ENCODE measurements around the gene PSG1. TPM values are rescaled to one million over a fixed set of nuclear protein-coding genes. Genes with fewer than 3 reads are reported as not detected.
"Not testable (repeated sequence)": the region's sequence is repeated elsewhere in the genome, so short reads cannot be mapped to it uniquely, and the experiment has no call there.

The PSG1 gene
- total and polyA plus RNA-seq, 7 donors, result 0.51 TPM; not detected in 6

DNA sequence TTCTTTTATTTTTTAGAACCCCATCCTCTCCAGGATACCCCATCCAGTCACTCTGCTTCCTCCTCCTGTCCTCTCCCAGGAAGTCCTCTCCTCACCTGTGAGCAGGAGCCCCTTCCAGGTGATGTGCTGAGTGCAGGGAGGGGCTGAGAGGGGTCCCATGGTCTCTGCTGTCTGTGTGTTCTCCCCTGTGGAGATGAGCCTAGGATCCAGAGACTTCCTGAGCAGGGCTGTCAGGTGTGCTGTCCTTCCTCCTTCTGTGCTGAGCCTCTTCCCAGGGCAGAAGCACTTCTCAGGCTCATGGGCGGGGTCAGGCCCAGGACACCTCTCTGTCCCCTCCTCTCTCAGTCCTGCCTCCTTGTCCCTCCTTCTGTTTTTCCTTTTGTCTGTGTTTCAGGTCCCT, 38.1 kb upstream of the PSG1 start, which contains the start of gene PSG6:
TSS of gene PSG6 (minus strand) at position 261 of the 400 bp plus-strand sequence. CDS start at position 159, 102 bp downstream.
- H3K9me3 ChIP-seq; intact Hi-C loops (cut with DNase I); DNase-seq; H3K27me3 ChIP-seq (ENCODE audit: insufficient read depth in 3 of 3, low read length in 2 of 3); H3K4me3 ChIP-seq; H3K4me1 ChIP-seq; H3K36me3 ChIP-seq (ENCODE audit: insufficient read depth in 1 of 2, low read depth in 1 of 2); H3K27ac ChIP-seq; ATAC-seq: not testable (repeated sequence)
- WGBS, 3 donors, result 64 to 86% (median 80%) methylated on average over 1 of the region's 1 CpG

GRCh38 chr19:42916931-42917330, 37.4 kb upstream of the PSG1 start:
- H3K9me3 ChIP-seq; H3K27ac ChIP-seq; H3K4me1 ChIP-seq; H3K4me3 ChIP-seq; H3K36me3 ChIP-seq (ENCODE audit: insufficient read depth in 1 of 2, low read depth in 1 of 2); ATAC-seq; intact Hi-C loops (cut with DNase I); DNase-seq; H3K27me3 ChIP-seq (ENCODE audit: insufficient read depth in 3 of 3, low read length in 2 of 3): not testable (repeated sequence)
- 77 to 92% (median 81%) methylated on average over 1 of the region's 1 CpG for WGBS, 3 donors

DNA sequence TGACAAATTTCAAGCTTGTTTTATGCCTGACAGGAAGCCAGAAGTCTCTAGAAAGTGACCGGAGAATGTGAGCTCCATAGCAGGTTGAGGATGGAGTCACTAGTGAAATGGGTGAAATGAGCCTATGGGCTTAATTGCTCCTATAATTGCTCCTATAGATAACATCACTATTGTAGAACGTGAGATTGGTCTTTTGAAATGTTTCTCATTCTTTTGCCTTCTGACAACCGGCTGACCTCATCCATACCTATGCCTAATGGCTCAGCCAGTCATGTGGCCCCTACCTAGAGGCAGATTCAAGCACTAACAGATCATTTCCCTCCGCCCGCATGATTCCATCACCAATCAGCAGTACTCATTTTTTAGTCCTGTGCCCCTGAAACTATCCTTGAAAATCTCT, 34.0 kb upstream of the PSG1 start:
- H3K36me3 ChIP-seq (ENCODE audit: insufficient read depth in 1 of 2, low read depth in 1 of 2); intact Hi-C loops (cut with DNase I); H3K4me3 ChIP-seq; H3K27me3 ChIP-seq (ENCODE audit: insufficient read depth in 3 of 3, low read length in 2 of 3); H3K27ac ChIP-seq; H3K9me3 ChIP-seq; ATAC-seq; DNase-seq; H3K4me1 ChIP-seq: not testable (repeated sequence)
- WGBS, 3 donors, result 80 to 84% (median 83%) methylated on average over 5 of the region's 5 CpGs

- DNase-seq; H3K9me3 ChIP-seq; H3K4me1 ChIP-seq; H3K36me3 ChIP-seq (ENCODE audit: insufficient read depth in 1 of 2, low read depth in 1 of 2); H3K4me3 ChIP-seq; ATAC-seq; H3K27me3 ChIP-seq (ENCODE audit: insufficient read depth in 3 of 3, low read length in 2 of 3); intact Hi-C loops (cut with DNase I); H3K27ac ChIP-seq: not testable (repeated sequence)
- 70 to 81% (median 73%) methylated on average over 4 of the region's 4 CpGs for WGBS, 3 donors
These were observed 33.4 kb upstream of the PSG1 start for GRCh38 chr19:42912941-42913340.

- ATAC-seq; H3K4me3 ChIP-seq; intact Hi-C loops (cut with DNase I); H3K36me3 ChIP-seq (ENCODE audit: insufficient read depth in 1 of 2, low read depth in 1 of 2); H3K27me3 ChIP-seq (ENCODE audit: insufficient read depth in 3 of 3, low read length in 2 of 3); H3K4me1 ChIP-seq; H3K9me3 ChIP-seq; H3K27ac ChIP-seq; DNase-seq: not testable (repeated sequence)
- 74 to 79% (median 76%) methylated on average over 5 of the region's 5 CpGs for WGBS, 3 donors
These were observed 32.2 kb upstream of the PSG1 start for GRCh38 chr19:42911731-42912130.

DNA sequence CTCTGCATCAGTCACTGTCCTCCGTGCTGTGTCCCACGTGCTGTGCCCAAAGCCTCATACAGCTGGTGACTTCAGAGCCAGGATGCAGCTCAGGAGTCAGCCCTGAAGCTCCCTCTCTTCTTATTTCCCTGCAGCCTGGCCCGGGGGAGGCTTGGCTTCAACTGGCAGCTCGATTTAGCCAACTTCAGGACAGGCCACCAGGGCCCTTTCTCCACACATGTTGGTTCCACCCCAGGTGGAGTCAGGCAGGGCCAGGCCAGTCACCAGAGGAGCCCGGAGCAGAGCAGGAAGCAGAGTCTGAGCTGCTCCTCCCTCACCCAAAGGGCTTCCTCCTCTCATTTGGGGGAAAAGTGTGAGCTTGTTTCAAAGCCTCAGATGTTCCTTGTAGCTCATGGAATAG, 26.6 kb upstream of the PSG1 start:
- ATAC-seq; H3K27ac ChIP-seq; DNase-seq; H3K27me3 ChIP-seq (ENCODE audit: insufficient read depth in 3 of 3, low read length in 2 of 3); H3K4me1 ChIP-seq; H3K36me3 ChIP-seq (ENCODE audit: insufficient read depth in 1 of 2, low read depth in 1 of 2); H3K9me3 ChIP-seq; H3K4me3 ChIP-seq; intact Hi-C loops (cut with DNase I): not testable (repeated sequence)
- 30 to 44% (median 32%) methylated on average over 5 of the region's 5 CpGs for WGBS, 3 donors

DNA sequence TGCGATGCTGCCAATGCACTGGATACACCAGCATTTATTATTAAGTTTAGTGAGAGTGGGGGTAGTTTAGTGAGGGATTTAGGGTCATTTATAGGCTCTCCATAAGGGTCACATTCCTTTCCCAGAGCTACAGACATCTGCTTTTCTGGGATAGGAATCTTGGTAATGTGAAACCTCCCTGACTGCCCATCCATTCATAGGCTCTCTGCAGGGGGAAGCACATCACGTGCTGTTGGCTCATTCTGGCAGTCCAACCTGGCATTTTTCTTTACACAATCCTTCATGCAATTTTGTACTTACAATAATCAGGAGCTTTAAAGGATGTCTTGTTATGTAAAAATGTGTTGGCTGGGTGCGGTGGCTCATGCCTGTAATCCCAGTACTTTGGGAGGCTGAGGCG, 21.0 kb upstream of the PSG1 start:
- 65 to 73% (median 69%) methylated on average over 4 of the region's 4 CpGs for WGBS, 3 donors
- intact Hi-C loops (cut with DNase I); H3K36me3 ChIP-seq (ENCODE audit: insufficient read depth in 1 of 2, low read depth in 1 of 2); H3K9me3 ChIP-seq; H3K27ac ChIP-seq; ATAC-seq; H3K4me1 ChIP-seq; DNase-seq; H3K4me3 ChIP-seq; H3K27me3 ChIP-seq (ENCODE audit: insufficient read depth in 3 of 3, low read length in 2 of 3): not testable (repeated sequence)

DNA sequence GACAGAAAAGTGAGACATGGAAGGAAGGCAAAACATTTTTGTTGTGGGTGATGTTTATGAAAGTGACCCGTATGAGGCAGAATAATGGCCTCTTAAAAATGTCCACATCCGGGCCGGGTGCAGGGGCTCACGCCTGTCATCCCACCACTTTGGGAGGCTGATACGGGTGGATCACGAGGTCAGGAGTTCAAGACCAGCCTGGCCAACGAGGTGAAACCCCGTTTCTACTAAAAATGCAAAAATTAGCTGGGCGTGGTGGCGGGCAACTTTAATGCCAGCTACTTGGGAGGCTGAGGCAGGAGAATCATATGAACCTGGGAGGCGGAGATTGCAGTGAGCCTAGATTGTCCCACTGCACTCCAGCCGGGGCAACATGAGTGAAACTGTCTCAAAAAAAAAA, 20.2 kb upstream of the PSG1 start:
- H3K4me3 ChIP-seq; intact Hi-C loops (cut with DNase I); H3K9me3 ChIP-seq; ATAC-seq; H3K27me3 ChIP-seq (ENCODE audit: insufficient read depth in 3 of 3, low read length in 2 of 3); DNase-seq; H3K27ac ChIP-seq; H3K36me3 ChIP-seq (ENCODE audit: insufficient read depth in 1 of 2, low read depth in 1 of 2); H3K4me1 ChIP-seq: not testable (repeated sequence)
- WGBS, 3 donors, result 85 to 87% (median 86%) methylated on average over 12 of the region's 12 CpGs

DNA sequence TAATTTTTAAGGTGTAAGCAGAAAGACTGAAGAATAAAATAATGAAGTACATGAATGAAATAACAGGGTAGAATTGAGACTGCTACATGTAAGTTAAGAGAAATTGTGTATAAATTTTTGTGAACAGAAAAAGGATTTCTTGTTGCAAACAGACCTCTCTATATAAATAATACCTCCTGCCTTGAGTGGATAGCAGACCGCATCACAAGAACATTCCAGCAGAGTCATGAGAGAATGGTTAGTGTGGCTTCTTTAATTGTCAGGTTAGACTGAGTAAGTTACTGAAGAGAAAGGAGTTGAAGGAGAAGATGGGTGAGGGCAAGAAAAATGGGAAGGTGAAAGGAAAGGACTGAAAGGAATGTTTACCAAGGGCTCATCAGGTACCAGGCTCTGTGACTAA, 19.6 kb upstream of the PSG1 start:
- H3K4me1 ChIP-seq; H3K27ac ChIP-seq; H3K27me3 ChIP-seq (ENCODE audit: insufficient read depth in 3 of 3, low read length in 2 of 3); intact Hi-C loops (cut with DNase I); H3K4me3 ChIP-seq; ATAC-seq; H3K9me3 ChIP-seq; H3K36me3 ChIP-seq (ENCODE audit: insufficient read depth in 1 of 2, low read depth in 1 of 2); DNase-seq: not testable (repeated sequence)
- WGBS, 3 donors, result 75 to 81% (median 81%) methylated on average over 1 of the region's 1 CpG

DNA sequence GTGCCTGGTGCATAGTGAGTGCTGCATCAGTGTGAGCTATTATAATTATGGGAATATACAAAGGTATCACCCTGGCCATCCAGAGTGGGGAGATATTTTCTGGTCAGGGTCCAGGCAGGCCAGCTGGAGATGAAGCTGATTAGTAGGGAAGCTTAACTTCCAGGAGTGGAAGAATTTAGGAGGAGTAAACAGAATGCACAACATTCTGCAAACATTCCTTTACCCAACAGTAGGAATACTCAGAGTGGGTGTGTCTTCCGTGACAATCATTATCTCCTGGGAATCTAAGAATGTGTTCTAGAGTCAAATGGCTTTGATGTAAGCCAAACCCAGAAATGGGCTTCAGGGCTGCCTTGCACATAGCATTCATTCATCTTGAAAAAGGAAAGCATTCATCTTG, 19.1 kb upstream of the PSG1 start:
- H3K4me3 ChIP-seq; H3K36me3 ChIP-seq (ENCODE audit: insufficient read depth in 1 of 2, low read depth in 1 of 2); ATAC-seq; H3K27ac ChIP-seq; H3K9me3 ChIP-seq; intact Hi-C loops (cut with DNase I); H3K27me3 ChIP-seq (ENCODE audit: insufficient read depth in 3 of 3, low read length in 2 of 3); DNase-seq; H3K4me1 ChIP-seq: not testable (repeated sequence)
- 26 to 33% (median 28%) methylated on average over 1 of the region's 1 CpG for WGBS, 3 donors

- H3K27ac ChIP-seq; ATAC-seq; H3K27me3 ChIP-seq (ENCODE audit: insufficient read depth in 3 of 3, low read length in 2 of 3); H3K9me3 ChIP-seq; DNase-seq; H3K36me3 ChIP-seq (ENCODE audit: insufficient read depth in 1 of 2, low read depth in 1 of 2); intact Hi-C loops (cut with DNase I); H3K4me3 ChIP-seq; H3K4me1 ChIP-seq: not testable (repeated sequence)
- WGBS, 3 donors, result 13 to 53% (median 22%) methylated on average over 1 of the region's 1 CpG
These were observed 18.2 kb upstream of the PSG1 start for GRCh38 chr19:42897729-42898128.

GRCh38 chr19:42890446-42890845, 10.9 kb upstream of the PSG1 start:
- ATAC-seq; H3K36me3 ChIP-seq (ENCODE audit: insufficient read depth in 1 of 2, low read depth in 1 of 2); DNase-seq; H3K27ac ChIP-seq; H3K4me3 ChIP-seq; H3K4me1 ChIP-seq; intact Hi-C loops (cut with DNase I); H3K9me3 ChIP-seq; H3K27me3 ChIP-seq (ENCODE audit: insufficient read depth in 3 of 3, low read length in 2 of 3): not testable (repeated sequence)
- 82 to 88% (median 86%) methylated on average over 7 of the region's 7 CpGs for WGBS, 3 donors

All from psoas muscle (tissue), 8 donors.